ENCODE results near the gene UPF2. TPM values are rescaled to one million over a fixed set of nuclear protein-coding genes. Genes with fewer than 3 reads are reported as not detected.
"Not testable (repeated sequence)": the region's sequence is repeated elsewhere in the genome, so short reads cannot be mapped to it uniquely, and the experiment has no call there.

The UPF2 gene
- total RNA-seq, 6 experiments from 2014 or later: 8.7 to 12.6 (median 9.8) TPM

GRCh38 chr10:12081470-12081869, 38.9 kb upstream of the UPF2 start:
- peak in 1 of 4 donors; percentile 3 for ATAC-seq
- intact Hi-C loops (cut with DNase I): no loop called here
- WGBS (ENCODE audit: insufficient coverage, low coverage, low lambda C conversion rate, missing lambda C conversion rate): no CpG with 5 or more reads among the region's 8 CpGs
- no peak for DNase-seq
- Histone ChIP-seq H3K27ac (no peak overlapping the region), H3K4me1 (peaks cover 0 to 9% (median 0%) of the 10 kb centered on the region in 4 donors), H3K4me3 (no peak overlapping the region), H3K9me3 (no peaks in the 10 kb centered on the region), H3K27me3 (no peaks in the 10 kb centered on the region), H3K36me3 (peaks cover 0 to 61% (median 32%) of the 10 kb centered on the region in 4 donors)
- TF ChIP-seq POLR2A (IDR thresholded peaks at IDR 0.05) (no peak), CTCF (IDR thresholded peaks at IDR 0.05) (no peak)

GRCh38 chr10:12077580-12078180, 35.1 kb upstream of the UPF2 start:
- intact Hi-C loops (cut with DNase I): no loop called here

GRCh38 chr10:12073526-12073925, 30.9 kb upstream of the UPF2 start:
- Histone ChIP-seq H3K27me3 (no peaks in the 10 kb centered on the region), H3K9me3 (no peaks in the 10 kb centered on the region), H3K4me1 (peaks cover 0 to 30% (median 8%) of the 10 kb centered on the region in 4 donors), H3K4me3 (peak overlapping the region in 1 of 3 donors; percentile 22), H3K27ac (peak overlapping the region; percentile 68 to 99 (median 89)), H3K36me3 (peaks cover 0 to 13% (median 3%) of the 10 kb centered on the region in 4 donors)
- ATAC-seq (no peak), DNase-seq (no peak)
- WGBS (ENCODE audit: insufficient coverage, low coverage, low lambda C conversion rate, missing lambda C conversion rate): 54% methylated on average over 4 of the region's 4 CpGs
- TF ChIP-seq POLR2A (IDR thresholded peaks at IDR 0.05): no peak
- no peak for TF ChIP-seq CTCF (IDR thresholded peaks at IDR 0.05)
- intact Hi-C loops (cut with DNase I): no loop called here

More at GRCh38 chr10:12077580-12078180, 35.1 kb upstream of the UPF2 start:
- no peak overlapping the region for H3K4me3 ChIP-seq
- DNase-seq (no peak), ATAC-seq (peak in 3 of 4 donors; percentile 5 to 60 (median 33))
- 56% methylated on average over 9 of the region's 9 CpGs for WGBS (ENCODE audit: insufficient coverage, low coverage, low lambda C conversion rate, missing lambda C conversion rate)
- no peaks in the 10 kb centered on the region for H3K9me3 ChIP-seq
- H3K27ac ChIP-seq: no peak overlapping the region
- peaks cover 0 to 24% (median 8%) of the 10 kb centered on the region in 4 donors for H3K4me1 ChIP-seq
- H3K27me3 ChIP-seq: no peaks in the 10 kb centered on the region
- TF ChIP-seq CTCF (IDR thresholded peaks at IDR 0.05) (no peak), POLR2A (IDR thresholded peaks at IDR 0.05) (no peak)
- H3K36me3 ChIP-seq: peaks cover 0 to 29% (median 12%) of the 10 kb centered on the region in 4 donors

- ATAC-seq: peak in 2 of 4 donors; percentile 2 to 3
- Histone ChIP-seq H3K4me1 (peaks cover 0 to 22% (median 8%) of the 10 kb centered on the region in 4 donors), H3K4me3 (peak overlapping the region in 2 of 3 donors; percentile 4 to 99), H3K27ac (peak overlapping the region; percentile 68 to 99 (median 89))
- H3K9me3 ChIP-seq; H3K27me3 ChIP-seq; H3K36me3 ChIP-seq; DNase-seq; intact Hi-C loops (cut with DNase I): not testable (repeated sequence)
- WGBS (ENCODE audit: insufficient coverage, low coverage, low lambda C conversion rate, missing lambda C conversion rate): 29% methylated on average over 13 of the region's 15 CpGs
These were observed 28.8 kb upstream of the UPF2 start for GRCh38 chr10:12071441-12071840.

GRCh38 chr10:12068449-12069269, 26.1 kb upstream of the UPF2 start, which contains the start of gene DHTKD1:
Gene DHTKD1 (plus strand): TSS chr10:12068954. CDS start chr10:12069034, 80 bp downstream.
- WGBS (ENCODE audit: insufficient coverage, low coverage, low lambda C conversion rate, missing lambda C conversion rate): 7% methylated on average over 6 of the region's 66 CpGs

More at GRCh38 chr10:12068449-12069269, 26.1 kb upstream of the UPF2 start, which contains the start of gene DHTKD1:
- intact Hi-C loops (cut with DNase I): no loop called here
- H3K4me1 ChIP-seq: peaks cover 0 to 16% (median 5%) of the 10 kb centered on the region in 4 donors
- H3K27ac ChIP-seq: peak within 1 kb of the TSS; percentile 47 to 99 (median 89)
- no peaks in the 10 kb centered on the region for H3K9me3 ChIP-seq
- peak; percentile 99 to 100 (median 99) for DNase-seq
- TF ChIP-seq CTCF (IDR thresholded peaks at IDR 0.05) (peak; percentile 32 to 60 (median 40)), POLR2A (IDR thresholded peaks at IDR 0.05) (peak; percentile 89)
- no peaks in the 10 kb centered on the region for H3K27me3 ChIP-seq
- no peaks in the 10 kb centered on the region for H3K36me3 ChIP-seq
- ATAC-seq: peak; percentile 89 to 98 (median 92)
- H3K4me3 ChIP-seq: peak within 1 kb of the TSS; percentile 67 to 99 (median 76)
